IPS-11a (cell line): ENCODE measurements around the gene NKX3-2.
"Not testable (repeated sequence)": the region's sequence is repeated elsewhere in the genome, so short reads cannot be mapped to it uniquely, and the experiment has no call there.

Experiments used
- H3K4me3 ChIP-seq: one replicate; pipeline ENCODE4 v1.5.1; 2013; ENCODE audit warnings: low read depth, low read length, control low read depth

Gene NKX3-2

GRCh38 chr4:13543839-13544605 is at the start of gene NKX3-2:
Gene NKX3-2 (minus strand): TSS chr4:13544508. CDS start chr4:13544414, 94 bp downstream.
- H3K4me3 ChIP-seq = peak within 1 kb of the TSS; percentile 38

DNA sequence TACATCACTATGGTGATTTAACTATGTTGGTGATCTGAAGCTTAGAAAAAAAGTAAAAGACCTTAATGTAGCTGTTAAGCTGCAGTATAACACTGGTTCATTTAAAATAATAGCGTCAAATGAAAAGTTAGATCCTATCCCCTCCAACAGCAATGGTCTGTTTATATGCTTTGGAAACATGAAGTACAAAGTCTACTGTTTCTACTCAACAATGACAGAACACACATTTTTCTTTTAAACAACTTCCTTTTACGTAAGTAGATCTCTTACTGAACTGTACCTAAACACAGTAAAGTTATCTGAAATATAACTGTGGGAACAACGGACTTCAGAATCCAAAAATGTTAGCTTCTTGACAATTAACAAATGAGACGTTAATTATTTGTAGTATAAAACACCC is 47.9 kb upstream of the NKX3-2 start:
- no peak overlapping the region for H3K4me3 ChIP-seq

GRCh38 chr4:13590766-13591165 is 46.5 kb upstream of the NKX3-2 start:
- no peak overlapping the region for H3K4me3 ChIP-seq

- no peak overlapping the region for H3K4me3 ChIP-seq
Measured at GRCh38 chr4:13588954-13589353, 44.6 kb upstream of the NKX3-2 start.

GRCh38 chr4:13584481-13584880 is 40.2 kb upstream of the NKX3-2 start:
- H3K4me3 ChIP-seq = no peak overlapping the region

GRCh38 chr4:13580036-13580435 is 35.7 kb upstream of the NKX3-2 start:
- no peak overlapping the region for H3K4me3 ChIP-seq

GRCh38 chr4:13577660-13578059 is 33.4 kb upstream of the NKX3-2 start:
- no peak overlapping the region for H3K4me3 ChIP-seq

DNA sequence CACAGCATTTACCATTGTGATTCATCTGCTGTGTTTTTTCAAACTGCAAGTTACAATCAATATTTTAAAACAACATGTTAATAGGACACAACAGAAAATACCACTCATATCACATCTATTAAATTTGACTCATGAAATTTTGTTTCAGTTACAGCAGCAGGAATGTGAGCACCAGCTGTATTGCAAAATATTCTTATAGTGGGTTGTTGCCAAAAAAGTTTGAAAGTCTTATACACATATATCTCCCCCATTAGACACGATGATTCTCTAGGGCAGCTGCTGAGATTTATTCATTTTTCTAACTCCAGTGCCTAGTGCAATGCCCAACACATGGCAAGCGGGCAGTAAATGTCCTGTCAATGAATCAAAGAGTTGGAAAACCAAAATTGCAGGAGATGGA is 26.6 kb upstream of the NKX3-2 start:
- no peak overlapping the region for H3K4me3 ChIP-seq

- H3K4me3 ChIP-seq = no peak overlapping the region
Measured at GRCh38 chr4:13567125-13567524, 22.8 kb upstream of the NKX3-2 start.

DNA sequence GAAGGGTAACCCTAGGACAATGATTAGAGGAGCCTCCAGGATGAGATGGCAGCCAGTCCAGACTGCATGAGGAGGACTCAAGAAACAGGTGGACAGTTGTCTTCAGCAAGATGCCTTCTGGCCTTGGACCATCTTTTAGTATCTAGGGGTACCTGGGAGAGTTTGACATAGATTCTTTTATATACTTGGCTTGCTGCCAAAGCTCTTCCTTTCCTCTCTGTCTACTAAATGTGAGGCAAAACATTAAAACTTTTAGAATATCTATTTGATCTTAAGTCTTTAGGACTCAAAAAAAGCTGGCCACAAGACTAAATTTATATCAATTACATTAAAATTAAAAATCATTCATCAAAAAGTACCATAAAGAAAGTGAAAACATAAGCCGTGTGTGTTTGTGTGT is 18.6 kb upstream of the NKX3-2 start:
- no peak overlapping the region for H3K4me3 ChIP-seq

DNA sequence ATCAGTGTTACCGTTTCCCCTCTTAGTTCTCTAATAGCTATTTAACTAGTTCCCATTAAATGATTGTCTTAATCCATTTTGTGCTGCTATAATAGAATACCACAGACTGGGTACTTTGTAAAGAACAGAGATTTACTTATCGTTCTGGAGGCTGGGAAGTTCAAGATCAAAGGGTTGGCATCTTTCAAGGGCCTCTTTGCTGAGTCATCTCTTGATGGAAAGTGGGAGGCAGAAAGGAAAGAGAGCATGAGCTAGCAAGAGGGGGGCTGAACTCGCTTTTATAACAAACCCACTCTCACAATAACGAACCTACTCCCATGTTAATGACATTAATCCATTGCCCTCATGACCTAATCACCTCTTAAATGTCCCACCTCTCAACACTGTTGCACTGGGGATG is 17.4 kb upstream of the NKX3-2 start:
- no peak overlapping the region for H3K4me3 ChIP-seq

DNA sequence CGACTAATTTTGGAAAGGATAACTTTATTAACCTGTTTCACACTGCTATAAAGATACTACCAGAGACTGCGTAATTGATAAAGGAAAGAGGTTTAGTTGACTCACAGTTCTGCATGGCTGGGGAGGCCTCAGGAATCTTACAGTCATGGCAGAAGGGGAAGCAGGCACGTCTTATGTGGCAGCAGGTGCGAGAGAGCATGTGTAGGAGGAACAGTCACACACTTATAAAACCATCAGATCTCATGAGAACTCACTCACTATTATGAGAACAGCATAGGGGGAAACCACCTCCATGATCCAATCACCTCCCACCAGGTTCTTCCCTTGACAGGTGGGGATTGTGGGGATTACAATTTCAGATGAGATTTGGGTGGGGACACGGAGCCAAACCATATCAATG is 15.8 kb upstream of the NKX3-2 start:
- not testable (repeated sequence) for H3K4me3 ChIP-seq

DNA sequence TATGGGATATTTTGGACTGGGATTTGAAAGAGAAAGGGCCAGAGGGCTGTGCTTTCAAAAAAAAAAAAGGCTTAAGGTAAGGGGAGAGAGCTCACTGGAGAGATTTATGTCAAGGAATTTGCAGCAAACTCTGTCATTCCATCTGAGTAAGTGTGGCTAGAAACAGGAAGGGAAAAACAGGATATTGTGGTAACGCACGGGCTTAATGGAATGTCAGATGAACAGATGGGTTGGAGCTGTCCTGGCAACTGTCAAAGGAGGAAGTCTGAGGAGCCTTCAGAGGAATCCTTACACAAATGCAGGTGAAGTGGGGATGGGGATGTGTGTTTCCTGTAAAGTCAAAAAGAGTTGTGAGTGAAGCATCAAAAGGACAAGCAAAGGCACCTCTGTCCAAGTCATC is 15.1 kb upstream of the NKX3-2 start:
- H3K4me3 ChIP-seq = no peak overlapping the region

DNA sequence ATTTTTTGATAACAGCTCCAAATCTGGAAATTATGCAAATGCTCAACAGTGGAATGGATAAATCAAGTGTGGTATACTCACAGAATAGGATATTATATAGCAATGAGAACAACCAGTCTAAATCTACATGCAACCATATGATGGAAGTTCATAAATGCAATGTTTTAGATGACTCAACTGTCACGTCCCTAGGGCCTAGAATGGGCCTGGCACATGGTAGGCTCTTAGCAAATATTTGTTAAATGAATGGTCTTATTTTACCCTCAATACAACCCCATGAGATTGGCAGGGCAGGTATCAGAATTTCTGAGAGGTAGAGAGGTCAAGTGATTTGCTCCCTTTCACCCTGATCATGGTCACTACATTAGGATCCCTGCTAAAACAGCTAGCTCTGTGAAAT is 14.6 kb upstream of the NKX3-2 start:
- no peak overlapping the region for H3K4me3 ChIP-seq

GRCh38 chr4:13555325-13555724 is 11.0 kb upstream of the NKX3-2 start:
- H3K4me3 ChIP-seq = no peak overlapping the region

GRCh38 chr4:13553081-13553480 is 8.8 kb upstream of the NKX3-2 start:
- H3K4me3 ChIP-seq = no peak overlapping the region

- H3K4me3 ChIP-seq = peak overlapping the region; percentile 58
Measured at GRCh38 chr4:13548984-13549546, 4.8 kb upstream of the NKX3-2 start.

DNA sequence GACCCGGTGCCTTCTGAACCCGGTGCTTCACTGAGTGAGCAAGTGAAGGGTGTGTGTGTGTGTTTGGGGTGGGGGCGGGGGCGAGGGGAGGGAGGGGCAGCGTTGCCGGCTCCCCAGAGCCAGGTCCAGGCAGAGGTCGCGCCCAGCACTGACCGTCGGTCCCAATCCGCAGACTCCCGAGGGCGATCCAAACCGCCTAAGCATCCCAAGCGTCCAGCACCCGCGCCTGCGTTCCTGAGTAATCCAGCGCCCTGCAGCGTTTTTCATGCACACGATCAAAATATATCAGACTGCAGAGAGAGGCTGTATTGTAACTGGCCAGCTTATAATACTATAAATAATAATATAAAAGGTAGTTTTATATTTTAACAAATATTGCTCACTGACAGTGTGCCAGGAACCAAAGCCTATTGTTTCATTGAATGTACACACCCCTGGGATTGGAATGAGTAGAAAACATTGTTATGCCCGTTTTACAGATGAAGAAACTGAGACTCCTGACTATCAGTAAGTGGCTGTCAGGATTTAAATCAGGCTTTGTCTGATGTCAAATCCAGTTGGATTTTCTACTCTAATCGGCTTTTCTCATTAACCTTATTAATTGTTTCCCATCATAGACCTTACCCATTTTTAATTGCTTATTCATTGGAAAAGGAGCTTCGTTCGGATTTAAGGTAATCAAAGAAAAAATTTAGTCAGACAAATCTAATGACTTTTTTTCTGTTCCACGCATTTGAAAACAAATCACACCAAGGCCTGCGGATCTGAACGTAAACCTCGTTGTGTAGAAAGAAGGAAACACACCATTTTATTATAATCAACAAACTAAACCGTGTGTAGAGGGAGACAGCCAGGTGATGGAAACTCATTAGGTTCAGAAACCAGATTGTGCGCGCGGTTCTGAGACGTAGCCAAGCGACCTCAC is 4.0 kb upstream of the NKX3-2 start:
- peak overlapping the region; percentile 56 for H3K4me3 ChIP-seq

DNA sequence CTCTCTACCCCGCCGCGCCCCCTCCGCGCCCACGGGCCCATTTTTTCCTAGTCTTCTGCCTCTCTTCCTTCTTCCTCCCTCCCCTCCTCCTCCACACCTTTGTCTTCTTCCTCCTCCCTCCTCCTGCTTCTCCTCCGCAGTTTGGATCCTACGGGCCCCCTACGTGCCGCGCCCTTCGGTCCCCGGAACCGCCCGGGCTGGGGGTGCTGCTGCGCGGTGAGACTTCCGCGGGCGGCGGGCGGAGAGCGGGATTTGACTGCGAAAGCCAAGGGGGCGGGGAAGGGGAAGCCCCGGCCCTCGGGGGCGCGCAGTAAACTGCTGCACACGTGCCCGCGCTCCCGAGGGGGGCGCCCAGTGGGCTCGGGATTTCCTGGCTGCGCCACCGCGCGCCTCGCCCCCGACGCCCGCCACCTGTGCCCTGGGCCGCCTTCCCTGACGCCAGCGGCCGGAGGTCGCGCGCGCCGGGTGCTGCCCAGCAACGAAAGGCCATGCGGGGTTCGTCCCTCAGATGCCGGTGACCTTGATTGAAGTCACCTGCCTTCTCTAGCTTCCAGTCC is 3.3 kb upstream of the NKX3-2 start:
- H3K4me3 ChIP-seq = peak overlapping the region; percentile 56

DNA sequence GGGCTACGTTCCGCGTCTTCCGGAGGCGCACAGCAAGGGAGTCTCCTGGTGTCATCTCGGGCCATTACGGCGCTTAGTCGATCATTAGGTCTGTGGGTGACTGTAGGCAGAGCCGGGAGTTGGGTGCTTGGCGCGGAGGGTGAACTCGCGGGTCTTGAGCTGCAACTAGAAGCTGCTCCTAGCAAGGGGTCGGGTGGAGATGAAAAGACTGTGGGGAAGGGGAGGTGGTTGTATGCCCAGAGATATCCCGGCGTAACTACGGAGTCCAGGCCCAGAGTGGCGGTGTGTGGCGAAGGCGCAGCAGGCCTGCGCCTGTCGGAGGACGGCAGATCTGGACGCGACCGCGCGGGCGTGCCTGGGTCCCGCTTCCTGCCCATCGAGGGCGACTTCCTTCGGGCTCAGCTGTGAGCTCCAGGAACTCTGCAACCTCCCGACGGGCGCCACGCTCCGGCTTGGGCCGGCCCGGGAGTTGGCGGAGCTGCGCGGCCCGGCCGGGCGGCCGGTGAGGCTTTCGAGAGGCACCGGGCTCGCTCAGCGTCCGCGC is 2.7 kb upstream of the NKX3-2 start:
- H3K4me3 ChIP-seq = peak overlapping the region; percentile 56
